ENCODE data around the gene FOXO3. TPM values are rescaled to one million over a fixed set of nuclear protein-coding genes. Genes with fewer than 3 reads are reported as not detected.
"Not testable (repeated sequence)": the region's sequence is repeated elsewhere in the genome, so short reads cannot be mapped to it uniquely, and the experiment has no call there.

The FOXO3 gene
- total RNA-seq, 2 experiments from 2014 or later: 3.1 to 3.6 TPM

DNA sequence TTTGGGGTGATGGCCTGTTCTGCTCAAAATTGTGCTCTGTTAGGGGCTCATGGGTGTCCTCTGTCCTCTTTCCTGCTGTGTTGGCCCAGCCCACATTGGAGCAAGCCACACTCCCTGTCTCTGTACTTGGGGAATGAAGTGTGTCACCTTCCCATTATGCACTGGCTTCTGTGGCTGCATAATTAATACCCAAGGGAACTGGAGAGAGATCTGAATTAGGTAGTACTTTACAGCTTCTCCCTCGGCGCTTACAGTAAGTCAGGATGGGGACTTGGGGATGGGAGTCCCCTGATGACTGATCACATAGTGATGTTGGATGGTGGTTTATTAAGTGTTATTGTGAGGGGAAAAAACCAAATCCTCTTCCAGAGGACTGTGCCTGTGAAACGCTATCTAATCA, 116.6 kb downstream of the FOXO3 start:
- Mint-ChIP-seq H3K9me3 (no peaks in the 10 kb centered on the region), H3K36me3 (ENCODE audit: low read depth) (peaks cover 1% of the 10 kb centered on the region), H3K4me3 (no peak overlapping the region), H3K27me3 (ENCODE audit: low read depth) (no peaks in the 10 kb centered on the region), H3K4me1 (ENCODE audit: low read depth) (peaks cover 22% of the 10 kb centered on the region), H3K27ac (no peak overlapping the region)
- no peak for DNase-seq
- intact Hi-C loops (cut with micrococcal nuclease): no loop called here
- CTCF ChIA-PET: no interaction called here

GRCh38 chr6:108677894-108678293, 117.2 kb downstream of the FOXO3 start:
- CTCF ChIA-PET: no interaction called here
- Mint-ChIP-seq H3K27me3 (ENCODE audit: low read depth) (no peaks in the 10 kb centered on the region), H3K36me3 (ENCODE audit: low read depth) (peaks cover 1% of the 10 kb centered on the region), H3K27ac (no peak overlapping the region), H3K9me3 (no peaks in the 10 kb centered on the region), H3K4me1 (ENCODE audit: low read depth) (peaks cover 19% of the 10 kb centered on the region), H3K4me3 (no peak overlapping the region)
- intact Hi-C loops (cut with micrococcal nuclease): no loop called here
- no peak for DNase-seq

DNA sequence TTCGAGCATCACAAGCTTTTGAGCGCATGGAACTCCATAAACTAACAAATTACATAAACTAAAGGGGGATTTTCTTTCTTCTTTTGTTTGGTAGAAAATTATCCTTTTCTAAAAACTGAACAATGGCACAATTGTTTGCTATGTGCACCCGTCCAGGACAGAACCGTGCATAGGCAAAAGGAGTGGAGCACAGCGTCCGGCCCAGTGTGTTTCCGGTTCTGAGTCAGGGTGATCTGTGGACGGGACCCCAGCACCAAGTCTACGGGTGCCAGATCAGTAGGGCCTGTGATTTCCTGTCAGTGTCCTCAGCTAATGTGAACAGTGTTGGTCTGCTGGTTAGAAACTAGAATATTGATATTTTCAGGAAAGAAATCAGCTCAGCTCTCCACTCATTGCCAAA, 119.6 kb downstream of the FOXO3 start:
- H3K36me3 Mint-ChIP-seq (ENCODE audit: low read depth); H3K4me3 Mint-ChIP-seq; H3K27ac Mint-ChIP-seq; H3K27me3 Mint-ChIP-seq (ENCODE audit: low read depth); CTCF ChIA-PET; DNase-seq; H3K9me3 Mint-ChIP-seq; intact Hi-C loops (cut with micrococcal nuclease): not testable (repeated sequence)
- peaks cover 17% of the 10 kb centered on the region for H3K4me1 Mint-ChIP-seq (ENCODE audit: low read depth)

- H3K4me3 Mint-ChIP-seq; DNase-seq; H3K27me3 Mint-ChIP-seq (ENCODE audit: low read depth); H3K36me3 Mint-ChIP-seq (ENCODE audit: low read depth); intact Hi-C loops (cut with micrococcal nuclease); H3K27ac Mint-ChIP-seq; H3K9me3 Mint-ChIP-seq: not testable (repeated sequence)
- CTCF ChIA-PET: interaction anchor here (0.6 kb wide), 1 partner anchor 412 kb away, joined by 6 read pairs; no protein-coding TSS in a partner anchor
- peaks cover 11% of the 10 kb centered on the region for H3K4me1 Mint-ChIP-seq (ENCODE audit: low read depth)
Observed at GRCh38 chr6:108681721-108682120, 121.0 kb downstream of the FOXO3 start.

DNA sequence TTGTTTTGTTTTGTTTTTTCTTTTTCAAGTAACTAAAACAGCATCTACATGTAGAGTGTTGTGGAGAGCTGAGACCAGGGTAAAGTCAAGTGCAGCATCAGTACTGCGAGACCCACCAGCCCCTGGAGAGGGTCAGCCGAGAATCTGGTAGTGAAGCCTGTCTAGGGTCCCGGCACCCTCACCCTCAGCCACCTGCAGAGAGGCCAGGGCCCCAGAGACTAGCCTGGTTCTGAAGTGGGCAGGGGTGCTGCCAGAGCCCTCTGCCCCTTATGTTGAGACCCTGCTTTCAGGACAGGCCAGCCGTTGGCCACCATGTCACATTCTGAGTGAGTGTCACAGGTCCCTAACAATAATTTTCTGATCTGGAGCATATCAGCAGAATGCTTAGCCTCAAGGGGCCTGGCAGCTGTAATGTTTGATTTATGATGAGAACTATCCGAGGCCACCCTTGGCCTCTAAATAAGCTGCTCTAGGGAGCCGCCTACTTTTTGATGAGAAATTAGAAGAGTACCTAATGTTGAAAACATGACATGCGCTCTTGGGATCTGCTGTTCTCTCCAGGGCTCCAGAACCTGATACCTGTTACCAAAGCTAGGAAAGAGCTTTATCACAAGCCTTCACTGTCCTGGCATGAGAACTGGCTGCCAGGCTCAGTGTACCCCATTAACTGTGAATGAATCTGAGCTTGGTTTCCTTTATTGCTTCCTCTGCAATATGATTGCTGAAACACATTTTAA, 121.8 kb downstream of the FOXO3 start:
- H3K4me3 Mint-ChIP-seq; H3K27ac Mint-ChIP-seq; H3K9me3 Mint-ChIP-seq; DNase-seq; intact Hi-C loops (cut with micrococcal nuclease); H3K36me3 Mint-ChIP-seq (ENCODE audit: low read depth); H3K4me1 Mint-ChIP-seq (ENCODE audit: low read depth); H3K27me3 Mint-ChIP-seq (ENCODE audit: low read depth): not testable (repeated sequence)
- CTCF ChIA-PET: interaction anchor here (0.6 kb wide), 1 partner anchor 411 kb away, joined by 6 read pairs; no protein-coding TSS in a partner anchor

- H3K9me3 Mint-ChIP-seq; intact Hi-C loops (cut with micrococcal nuclease); H3K36me3 Mint-ChIP-seq (ENCODE audit: low read depth); H3K4me1 Mint-ChIP-seq (ENCODE audit: low read depth); H3K27ac Mint-ChIP-seq; H3K27me3 Mint-ChIP-seq (ENCODE audit: low read depth); DNase-seq; CTCF ChIA-PET; H3K4me3 Mint-ChIP-seq: not testable (repeated sequence)
Observed at GRCh38 chr6:108683976-108684375, 123.3 kb downstream of the FOXO3 start.

DNA sequence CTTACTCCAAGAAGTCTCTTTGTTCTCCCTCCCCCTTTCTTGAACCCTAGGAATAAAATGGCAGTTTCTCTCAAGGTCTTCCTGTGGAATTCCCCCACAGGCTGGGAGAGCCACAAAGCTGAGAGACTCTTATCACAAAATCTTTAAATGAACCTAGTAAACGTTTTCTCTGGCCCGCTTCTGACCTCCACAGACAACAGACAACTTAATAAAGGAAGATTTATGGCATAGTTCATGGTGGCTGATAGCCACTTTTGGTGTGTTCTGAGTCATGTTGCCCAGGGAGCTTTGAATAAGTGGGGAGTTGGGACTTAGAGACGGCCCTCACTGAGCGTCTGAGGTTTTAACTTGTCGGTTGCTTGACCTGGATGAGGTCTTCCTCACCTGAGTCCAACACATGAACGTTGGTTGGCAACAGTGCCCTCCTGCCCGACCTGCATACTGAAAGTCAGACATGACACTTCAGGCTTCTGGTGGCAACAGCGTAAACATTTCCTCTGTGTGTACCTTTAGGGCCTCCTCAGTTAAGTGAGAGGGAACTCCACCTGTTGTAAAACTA, 124.1 kb downstream of the FOXO3 start:
- no peak for DNase-seq
- Mint-ChIP-seq H3K27ac (no peak overlapping the region), H3K36me3 (ENCODE audit: low read depth) (peaks cover 8% of the 10 kb centered on the region), H3K4me3 (no peak overlapping the region), H3K27me3 (ENCODE audit: low read depth) (no peaks in the 10 kb centered on the region), H3K9me3 (no peaks in the 10 kb centered on the region), H3K4me1 (ENCODE audit: low read depth) (peaks cover 4% of the 10 kb centered on the region)
- CTCF ChIA-PET: no interaction called here
- intact Hi-C loops (cut with micrococcal nuclease): no loop called here

DNA sequence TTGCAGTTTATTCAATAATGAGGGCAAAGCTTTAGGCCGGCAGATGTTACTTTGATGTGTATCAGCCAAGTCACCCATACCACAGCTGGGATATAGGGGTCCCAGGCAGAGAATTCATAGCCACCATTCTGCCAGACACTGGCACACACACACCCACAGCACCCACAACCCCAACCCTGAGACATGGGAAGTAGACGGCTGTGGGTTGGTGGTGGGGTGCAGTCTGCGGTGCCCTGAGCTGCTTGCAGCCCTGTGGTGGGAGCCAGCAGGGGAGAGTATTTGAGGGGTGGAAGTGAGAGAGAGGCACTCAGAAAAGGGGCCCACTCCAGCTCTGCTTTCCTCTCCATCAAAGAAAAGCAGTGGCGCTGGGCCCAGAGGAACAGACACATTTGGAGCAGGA, 125.3 kb downstream of the FOXO3 start:
- H3K4me3 Mint-ChIP-seq: no peak overlapping the region
- H3K27me3 Mint-ChIP-seq (ENCODE audit: low read depth): no peaks in the 10 kb centered on the region
- CTCF ChIA-PET: no interaction called here
- no peak for DNase-seq
- no peaks in the 10 kb centered on the region for H3K9me3 Mint-ChIP-seq
- H3K36me3 Mint-ChIP-seq (ENCODE audit: low read depth): peaks cover 8% of the 10 kb centered on the region
- intact Hi-C loops (cut with micrococcal nuclease): no loop called here
- H3K4me1 Mint-ChIP-seq (ENCODE audit: low read depth): peaks cover 4% of the 10 kb centered on the region
- H3K27ac Mint-ChIP-seq: no peak overlapping the region

DNA sequence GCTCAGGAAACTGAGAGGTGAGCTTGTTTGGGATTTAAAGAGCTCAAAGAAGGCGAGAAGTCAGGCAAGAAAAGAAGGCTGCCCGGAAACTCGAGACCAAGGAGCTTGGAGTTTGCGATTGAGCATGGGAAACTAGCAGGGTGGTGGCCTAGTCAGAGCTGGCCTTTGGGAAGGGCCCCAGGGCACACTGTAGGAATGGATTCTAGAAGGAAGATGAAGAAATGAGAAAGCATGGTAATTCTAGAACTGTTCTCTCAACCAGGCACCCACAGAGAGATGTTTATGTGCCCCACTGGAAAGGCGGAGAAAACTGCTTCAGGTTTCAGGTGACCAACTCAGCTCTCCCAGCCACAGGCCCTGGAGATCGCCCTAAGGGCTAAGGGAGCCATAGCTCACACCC, 126.2 kb downstream of the FOXO3 start:
- Mint-ChIP-seq H3K27me3 (ENCODE audit: low read depth) (no peaks in the 10 kb centered on the region), H3K4me1 (ENCODE audit: low read depth) (peaks cover 4% of the 10 kb centered on the region), H3K4me3 (no peak overlapping the region), H3K9me3 (no peaks in the 10 kb centered on the region), H3K27ac (no peak overlapping the region), H3K36me3 (ENCODE audit: low read depth) (peaks cover 7% of the 10 kb centered on the region)
- DNase-seq: no peak
- intact Hi-C loops (cut with micrococcal nuclease): no loop called here
- CTCF ChIA-PET: no interaction called here

DNA sequence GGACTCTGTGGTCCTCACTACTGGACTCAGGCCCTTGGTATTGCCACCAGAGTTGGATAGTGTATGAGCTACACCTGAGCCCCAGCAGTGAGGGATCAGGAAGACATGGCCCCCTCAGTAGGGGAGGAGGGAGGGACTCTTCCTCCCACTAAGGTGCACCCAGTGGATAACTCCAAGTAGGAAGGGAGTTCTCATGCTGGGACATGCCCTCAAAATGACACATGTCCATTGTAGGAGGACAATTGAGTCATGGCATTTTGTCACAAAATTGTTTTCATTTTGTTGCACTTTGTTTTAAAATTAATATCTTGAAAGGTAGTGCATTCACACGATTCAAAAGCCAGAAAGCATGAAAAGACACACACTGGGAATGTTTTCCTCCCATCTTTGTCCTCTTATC, 127.2 kb downstream of the FOXO3 start:
- intact Hi-C loops (cut with micrococcal nuclease): no loop called here
- peaks cover 7% of the 10 kb centered on the region for H3K36me3 Mint-ChIP-seq (ENCODE audit: low read depth)

GRCh38 chr6:108689272-108690161, 128.8 kb downstream of the FOXO3 start:
- peaks cover 6% of the 10 kb centered on the region for H3K36me3 Mint-ChIP-seq (ENCODE audit: low read depth)
- CTCF ChIA-PET: interaction anchor here (0.7 kb wide), 1 partner anchor 19 kb away, joined by 3 read pairs; no protein-coding TSS in a partner anchor
- intact Hi-C loops (cut with micrococcal nuclease): no loop called here
- H3K27me3 Mint-ChIP-seq (ENCODE audit: low read depth): no peaks in the 10 kb centered on the region
- no peaks in the 10 kb centered on the region for H3K9me3 Mint-ChIP-seq
- DNase-seq: no peak
- no peak overlapping the region for H3K4me3 Mint-ChIP-seq
- no peak overlapping the region for H3K27ac Mint-ChIP-seq
- H3K4me1 Mint-ChIP-seq (ENCODE audit: low read depth): peaks cover 4% of the 10 kb centered on the region

More for the DNA sequence above, 127.2 kb downstream of the FOXO3 start:
- Mint-ChIP-seq H3K27ac (no peak overlapping the region), H3K27me3 (ENCODE audit: low read depth) (no peaks in the 10 kb centered on the region), H3K4me3 (no peak overlapping the region), H3K4me1 (ENCODE audit: low read depth) (peaks cover 4% of the 10 kb centered on the region), H3K9me3 (no peaks in the 10 kb centered on the region)
- CTCF ChIA-PET: no interaction called here
- no peak for DNase-seq

- H3K27me3 Mint-ChIP-seq (ENCODE audit: low read depth): no peaks in the 10 kb centered on the region
- H3K4me3 Mint-ChIP-seq: no peak overlapping the region
- CTCF ChIA-PET: no interaction called here
- intact Hi-C loops (cut with micrococcal nuclease): no loop called here
- H3K9me3 Mint-ChIP-seq: no peaks in the 10 kb centered on the region
- H3K27ac Mint-ChIP-seq: no peak overlapping the region
- H3K4me1 Mint-ChIP-seq (ENCODE audit: low read depth): no peaks in the 10 kb centered on the region
- DNase-seq: no peak
- peaks cover 3% of the 10 kb centered on the region for H3K36me3 Mint-ChIP-seq (ENCODE audit: low read depth)
Observed at GRCh38 chr6:108690326-108691049, 129.8 kb downstream of the FOXO3 start.
